ENCODE measurements around the gene CCDC97. TPM values are rescaled to one million over a fixed set of nuclear protein-coding genes. Genes with fewer than 3 reads are reported as not detected.

The CCDC97 gene
- total RNA-seq (10.8 TPM), polyA plus RNA-seq (15.4 TPM)
- long read RNA-seq, donor 1, partial matches to known transcripts = 0 of 1 reads
- long read RNA-seq, donor 1, other reads (novel, unspliced or antisense) = 0 of 1 reads
- long read RNA-seq, donor 2, transcript CCDC97-201 (5 exons, 3,322 nt) = major isoform, 20 of 26 reads
- long read RNA-seq, donor 2, partial matches to known transcripts = 6 of 26 reads
- long read RNA-seq, donor 2, other reads (novel, unspliced or antisense) = 0 of 26 reads
- long read RNA-seq, donor 3, transcript CCDC97-201 (5 exons, 3,322 nt) = major isoform, 18 of 18 reads
- long read RNA-seq, donor 3, partial matches to known transcripts = 0 of 18 reads
- long read RNA-seq, donor 3, other reads (novel, unspliced or antisense) = 0 of 18 reads
- long read RNA-seq, donor 4, partial matches to known transcripts = 0 of 2 reads
- long read RNA-seq, donor 4, other reads (novel, unspliced or antisense) = 0 of 2 reads
- long read RNA-seq, donor 5, transcript CCDC97-201 (5 exons, 3,322 nt) = major isoform, 7 of 7 reads
- long read RNA-seq, donor 5, partial matches to known transcripts = 0 of 7 reads
- long read RNA-seq, donor 5, other reads (novel, unspliced or antisense) = 0 of 7 reads
- long read RNA-seq, donor 6, transcript CCDC97-201 (5 exons, 3,322 nt) = major isoform, 9 of 9 reads
- long read RNA-seq, donor 6, partial matches to known transcripts = 0 of 9 reads
- long read RNA-seq, donor 6, other reads (novel, unspliced or antisense) = 0 of 9 reads
- long read RNA-seq, donor 7, partial matches to known transcripts = 0 of 1 reads
- long read RNA-seq, donor 7, other reads (novel, unspliced or antisense) = 0 of 1 reads
- long read RNA-seq, donor 8, partial matches to known transcripts = 0 of 3 reads
- long read RNA-seq, donor 8, other reads (novel, unspliced or antisense) = 0 of 3 reads
- long read RNA-seq, donor 9, partial matches to known transcripts = 0 of 4 reads
- long read RNA-seq, donor 9, other reads (novel, unspliced or antisense) = 0 of 4 reads
- long read RNA-seq, donor 10, partial matches to known transcripts = 8 of 44 reads
- long read RNA-seq, donor 10, other reads (novel, unspliced or antisense) = 34 of 44 reads

GRCh38 chr19:41310033-41310831, at the start of gene CCDC97:
Gene CCDC97, plus strand, starts transcription at chr19:41310172. Its CDS starts 139 bp downstream, at chr19:41310311.
- H3K9me3 ChIP-seq (ENCODE audit: control insufficient read depth in 2 of 2, insufficient read depth in 1 of 2, low read length in 1 of 2) = no peaks in the 10 kb centered on the region
- peaks cover 40 to 53% of the 10 kb centered on the region in 2 donors for H3K4me1 ChIP-seq (ENCODE audit: control insufficient read depth in 2 of 2, insufficient read depth in 2 of 2, low read length in 2 of 2)
- DNase-seq (ENCODE audit: low read depth in 6 of 9, low spot score in 9 of 9) = peak; percentile 86 to 97 (median 92)
- peaks cover 24 to 39% of the 10 kb centered on the region in 2 donors for H3K36me3 ChIP-seq (ENCODE audit: control insufficient read depth in 2 of 2, insufficient read depth in 2 of 2, low read length in 1 of 2)
- peak within 1 kb of the TSS; percentile 90 to 93 for H3K27ac ChIP-seq (ENCODE audit: low read depth in 1 of 2, low read length in 1 of 2)
- H3K4me3 ChIP-seq (ENCODE audit: low read length in 2 of 2) = peak within 1 kb of the TSS; percentile 79 to 95
- under 1% methylated on average over 47 of the region's 47 CpGs for WGBS
- no peaks in the 10 kb centered on the region for H3K27me3 ChIP-seq (ENCODE audit: control insufficient read depth in 2 of 2, insufficient read depth in 1 of 2, low read length in 1 of 2)

- Histone ChIP-seq H3K4me3 (ENCODE audit: low read length in 2 of 2) (peak overlapping the region; percentile 73 to 74), H3K27ac (ENCODE audit: low read depth in 1 of 2, low read length in 1 of 2) (peak overlapping the region; percentile 100), H3K27me3 (ENCODE audit: control insufficient read depth in 2 of 2, insufficient read depth in 1 of 2, low read length in 1 of 2) (no peaks in the 10 kb centered on the region), H3K9me3 (ENCODE audit: control insufficient read depth in 2 of 2, insufficient read depth in 1 of 2, low read length in 1 of 2) (no peaks in the 10 kb centered on the region), H3K36me3 (ENCODE audit: control insufficient read depth in 2 of 2, insufficient read depth in 2 of 2, low read length in 1 of 2) (peaks cover 0 to 2% of the 10 kb centered on the region in 2 donors), H3K4me1 (ENCODE audit: control insufficient read depth in 2 of 2, insufficient read depth in 2 of 2, low read length in 2 of 2) (peaks cover 18 to 25% of the 10 kb centered on the region in 2 donors)
- 68% methylated on average over 10 of the region's 10 CpGs for WGBS
- peak in 1 of 9 donors; percentile 4 for DNase-seq (ENCODE audit: low read depth in 6 of 9, low spot score in 9 of 9)
Measured at GRCh38 chr19:41261474-41262190, 48.3 kb upstream of the CCDC97 start.

GRCh38 chr19:41263042-41263849, 46.7 kb upstream of the CCDC97 start:
- under 1% methylated on average over 46 of the region's 46 CpGs for WGBS
- peak overlapping the region; percentile 100 for H3K27ac ChIP-seq (ENCODE audit: low read depth in 1 of 2, low read length in 1 of 2)
- no peaks in the 10 kb centered on the region for H3K27me3 ChIP-seq (ENCODE audit: control insufficient read depth in 2 of 2, insufficient read depth in 1 of 2, low read length in 1 of 2)
- no peaks in the 10 kb centered on the region for H3K9me3 ChIP-seq (ENCODE audit: control insufficient read depth in 2 of 2, insufficient read depth in 1 of 2, low read length in 1 of 2)
- peak; percentile 55 to 88 (median 68) for DNase-seq (ENCODE audit: low read depth in 6 of 9, low spot score in 9 of 9)
- H3K4me1 ChIP-seq (ENCODE audit: control insufficient read depth in 2 of 2, insufficient read depth in 2 of 2, low read length in 2 of 2) = peaks cover 24 to 35% of the 10 kb centered on the region in 2 donors
- peaks cover 8 to 12% of the 10 kb centered on the region in 2 donors for H3K36me3 ChIP-seq (ENCODE audit: control insufficient read depth in 2 of 2, insufficient read depth in 2 of 2, low read length in 1 of 2)
- H3K4me3 ChIP-seq (ENCODE audit: low read length in 2 of 2) = peak overlapping the region; percentile 73 to 74

GRCh38 chr19:41263850-41264580, 46.0 kb upstream of the CCDC97 start, which contains the start of gene HNRNPUL1:
Gene HNRNPUL1, plus strand, starts transcription at chr19:41264372. Its CDS starts 132 bp downstream, at chr19:41264504.
- H3K9me3 ChIP-seq (ENCODE audit: control insufficient read depth in 2 of 2, insufficient read depth in 1 of 2, low read length in 1 of 2) = no peaks in the 10 kb centered on the region
- peak within 1 kb of the TSS; percentile 100 for H3K27ac ChIP-seq (ENCODE audit: low read depth in 1 of 2, low read length in 1 of 2)
- H3K4me1 ChIP-seq (ENCODE audit: control insufficient read depth in 2 of 2, insufficient read depth in 2 of 2, low read length in 2 of 2) = peaks cover 24 to 35% of the 10 kb centered on the region in 2 donors
- DNase-seq (ENCODE audit: low read depth in 6 of 9, low spot score in 9 of 9) = peak; percentile 100
- under 1% methylated on average over 55 of the region's 55 CpGs for WGBS
- H3K4me3 ChIP-seq (ENCODE audit: low read length in 2 of 2) = peak within 1 kb of the TSS; percentile 74 to 98
- H3K36me3 ChIP-seq (ENCODE audit: control insufficient read depth in 2 of 2, insufficient read depth in 2 of 2, low read length in 1 of 2) = peaks cover 13 to 18% of the 10 kb centered on the region in 2 donors
- no peaks in the 10 kb centered on the region for H3K27me3 ChIP-seq (ENCODE audit: control insufficient read depth in 2 of 2, insufficient read depth in 1 of 2, low read length in 1 of 2)

GRCh38 chr19:41264581-41265394, 45.2 kb upstream of the CCDC97 start:
- H3K9me3 ChIP-seq (ENCODE audit: control insufficient read depth in 2 of 2, insufficient read depth in 1 of 2, low read length in 1 of 2) = no peaks in the 10 kb centered on the region
- WGBS = under 1% methylated on average over 75 of the region's 75 CpGs
- no peaks in the 10 kb centered on the region for H3K27me3 ChIP-seq (ENCODE audit: control insufficient read depth in 2 of 2, insufficient read depth in 1 of 2, low read length in 1 of 2)
- peaks cover 21 to 26% of the 10 kb centered on the region in 2 donors for H3K36me3 ChIP-seq (ENCODE audit: control insufficient read depth in 2 of 2, insufficient read depth in 2 of 2, low read length in 1 of 2)
- peak in 8 of 9 donors; percentile 34 to 79 (median 52) for DNase-seq (ENCODE audit: low read depth in 6 of 9, low spot score in 9 of 9)
- peaks cover 24 to 35% of the 10 kb centered on the region in 2 donors for H3K4me1 ChIP-seq (ENCODE audit: control insufficient read depth in 2 of 2, insufficient read depth in 2 of 2, low read length in 2 of 2)
- H3K4me3 ChIP-seq (ENCODE audit: low read length in 2 of 2) = peak overlapping the region; percentile 67 to 98
- H3K27ac ChIP-seq (ENCODE audit: low read depth in 1 of 2, low read length in 1 of 2) = peak overlapping the region; percentile 95 to 99

GRCh38 chr19:41265395-41266153, 44.4 kb upstream of the CCDC97 start:
- Histone ChIP-seq H3K9me3 (ENCODE audit: control insufficient read depth in 2 of 2, insufficient read depth in 1 of 2, low read length in 1 of 2) (no peaks in the 10 kb centered on the region), H3K27me3 (ENCODE audit: control insufficient read depth in 2 of 2, insufficient read depth in 1 of 2, low read length in 1 of 2) (no peaks in the 10 kb centered on the region), H3K4me1 (ENCODE audit: control insufficient read depth in 2 of 2, insufficient read depth in 2 of 2, low read length in 2 of 2) (peaks cover 24 to 35% of the 10 kb centered on the region in 2 donors), H3K4me3 (ENCODE audit: low read length in 2 of 2) (peak overlapping the region; percentile 67 to 98), H3K36me3 (ENCODE audit: control insufficient read depth in 2 of 2, insufficient read depth in 2 of 2, low read length in 1 of 2) (peaks cover 27 to 32% of the 10 kb centered on the region in 2 donors), H3K27ac (ENCODE audit: low read depth in 1 of 2, low read length in 1 of 2) (peak overlapping the region; percentile 95 to 99)
- 61% methylated on average over 17 of the region's 17 CpGs for WGBS
- DNase-seq (ENCODE audit: low read depth in 6 of 9, low spot score in 9 of 9) = peak in 2 of 9 donors; percentile 7 to 32

Data from thymus (tissue), 14 donors.